Mucosa of descending colon (tissue), 3 donors: Measurements from ENCODE around the gene HELZ. TPM values are rescaled to one million over a fixed set of nuclear protein-coding genes. Genes with fewer than 3 reads are reported as not detected.

Source experiments
- ATAC-seq: fragments of 200-7000 bp; cut with Tn5 transposase; one replicate; pipeline ENCODE4 v1.9.1; 2020; ENCODE audit warnings: mild to moderate bottlenecking, moderate library complexity
- DNase-seq, 3 donors: peaks; one replicate each; pipeline ENCODE4 v3.0.0-alpha.2; 2020
- H3K36me3 ChIP-seq: fragments of 200-600 bp; one replicate; pipeline ENCODE4 v1.8.0; 2021; ENCODE audit warnings: low read depth, mild to moderate bottlenecking
- H3K4me1 ChIP-seq: fragments of 200-600 bp; one replicate; pipeline ENCODE4 v1.8.0; 2021; ENCODE audit warnings: low read depth, mild to moderate bottlenecking
- H3K4me3 ChIP-seq: fragments of 200-600 bp; one replicate; pipeline ENCODE4 v1.8.0; 2021; ENCODE audit warnings: mild to moderate bottlenecking
- H3K9me3 ChIP-seq: fragments of 200-600 bp; one replicate; pipeline ENCODE4 v1.8.0; 2021; ENCODE audit warnings: mild to moderate bottlenecking
- intact Hi-C, 2 donors: fragments of 100-400 bp; cut with DNase I in 1 of 2; cut with micrococcal nuclease in 1 of 2; formaldehyde crosslinking; loops; one replicate each; pipeline versions ENCODE4 v1.11.0 to v1.11.1; 2022; cut with DNase I, micrococcal nuclease
- total RNA-seq, 3 donors: library from RNA; stranded (reverse); fragmentation: NEBNext Ultra II Directional in 2 of 3; extraction: Animal tissue kit (Norgen Biotek cat#: 25700) in 2 of 3; gene quantifications; one replicate each; pipeline versions ENCODE4 v1.2.1 to v1.2.4, GENCODE V29; 2021 to 2023
- TF ChIP-seq, protein P1 (sequence below): fragments of 200-600 bp; IDR thresholded peaks from one replicate; pipeline ENCODE4 v1.8.0; 2022; ENCODE audit warnings: antibody characterized with exemption, mild to moderate bottlenecking
- donor health status: DM: no; HTN: no; CAD: no; lungs with moderate emphysema.
- donor health status: DM: no; HTN: no; CAD: no.
- donor health status: DM: no; HTN: yes; CAD: no.

HELZ gene
- total RNA-seq, 3 donors from 2014 or later = 43.2 to 65.3 (median 43.3) TPM

DNA sequence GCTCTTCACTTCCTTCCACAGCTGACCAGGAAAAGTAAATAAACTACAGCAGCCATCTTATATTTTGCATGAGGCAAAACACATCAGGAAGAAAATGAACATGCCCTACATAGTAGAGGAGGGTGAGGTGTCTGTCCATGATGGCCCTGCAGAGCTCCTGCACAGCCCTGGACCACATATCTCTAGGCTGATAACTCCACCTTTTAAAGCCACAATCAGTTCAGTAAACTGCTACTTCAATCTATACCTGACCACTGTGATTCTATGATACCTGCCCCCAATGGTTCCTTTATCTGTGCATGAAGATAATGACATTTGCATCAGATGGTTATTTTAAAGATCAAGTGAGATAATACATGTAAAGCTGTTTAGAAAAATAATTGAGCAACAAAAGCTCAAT lies 82.2 kb downstream of the HELZ start:
- H3K9me3 ChIP-seq = no peaks in the 10 kb centered on the region
- TF ChIP-seq, protein P1, sequence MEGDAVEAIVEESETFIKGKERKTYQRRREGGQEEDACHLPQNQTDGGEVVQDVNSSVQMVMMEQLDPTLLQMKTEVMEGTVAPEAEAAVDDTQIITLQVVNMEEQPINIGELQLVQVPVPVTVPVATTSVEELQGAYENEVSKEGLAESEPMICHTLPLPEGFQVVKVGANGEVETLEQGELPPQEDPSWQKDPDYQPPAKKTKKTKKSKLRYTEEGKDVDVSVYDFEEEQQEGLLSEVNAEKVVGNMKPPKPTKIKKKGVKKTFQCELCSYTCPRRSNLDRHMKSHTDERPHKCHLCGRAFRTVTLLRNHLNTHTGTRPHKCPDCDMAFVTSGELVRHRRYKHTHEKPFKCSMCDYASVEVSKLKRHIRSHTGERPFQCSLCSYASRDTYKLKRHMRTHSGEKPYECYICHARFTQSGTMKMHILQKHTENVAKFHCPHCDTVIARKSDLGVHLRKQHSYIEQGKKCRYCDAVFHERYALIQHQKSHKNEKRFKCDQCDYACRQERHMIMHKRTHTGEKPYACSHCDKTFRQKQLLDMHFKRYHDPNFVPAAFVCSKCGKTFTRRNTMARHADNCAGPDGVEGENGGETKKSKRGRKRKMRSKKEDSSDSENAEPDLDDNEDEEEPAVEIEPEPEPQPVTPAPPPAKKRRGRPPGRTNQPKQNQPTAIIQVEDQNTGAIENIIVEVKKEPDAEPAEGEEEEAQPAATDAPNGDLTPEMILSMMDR = no peak
- no peak for DNase-seq
- intact Hi-C loops = no loop called here
- peaks cover 3% of the 10 kb centered on the region for H3K36me3 ChIP-seq
- no peak overlapping the region for H3K4me3 ChIP-seq
- no peak for ATAC-seq
- H3K4me1 ChIP-seq = no peaks in the 10 kb centered on the region

DNA sequence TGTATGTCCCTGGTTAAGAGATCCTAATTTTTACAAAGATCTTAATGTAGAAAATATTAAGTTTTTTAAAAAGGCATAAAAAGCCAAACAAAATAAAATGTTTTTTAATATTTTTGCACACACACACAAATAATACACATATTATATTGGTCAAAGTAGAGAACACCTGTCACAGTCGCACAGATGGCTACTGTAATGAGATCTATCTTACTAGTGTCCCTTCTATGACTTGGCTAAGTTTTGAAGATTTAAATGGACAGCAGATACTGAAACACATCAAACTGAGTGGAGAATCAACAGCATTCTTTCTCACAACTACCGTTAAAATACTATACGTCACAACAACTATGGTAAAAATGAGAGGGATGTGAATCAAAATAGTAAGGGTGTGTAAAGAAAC lies 83.4 kb downstream of the HELZ start:
- Histone ChIP-seq H3K9me3 (no peaks in the 10 kb centered on the region), H3K4me1 (no peaks in the 10 kb centered on the region), H3K36me3 (peaks cover 3% of the 10 kb centered on the region), H3K4me3 (no peak overlapping the region)
- TF ChIP-seq, protein P1 = no peak
- ATAC-seq (no peak), DNase-seq (no peak)
- intact Hi-C loops = no loop called here

DNA sequence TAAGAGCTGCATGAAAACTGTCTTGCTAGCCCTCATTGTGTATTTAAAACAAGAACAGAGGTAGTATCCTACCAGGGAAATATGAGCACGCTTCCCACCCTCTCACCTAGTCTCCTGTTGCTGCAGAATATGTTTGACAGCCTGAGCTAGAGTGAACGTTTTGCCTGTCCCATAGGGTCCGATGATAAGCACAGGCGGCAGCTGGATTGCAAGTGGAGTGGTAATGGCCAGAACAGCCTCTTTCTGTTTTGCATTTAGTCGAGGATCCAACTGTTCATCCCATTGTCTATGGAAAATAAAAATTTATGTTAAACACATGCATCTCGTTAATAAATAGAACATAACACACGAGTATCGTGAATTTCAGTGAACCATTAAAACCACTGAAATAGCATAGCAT lies 84.2 kb downstream of the HELZ start:
- H3K4me1 ChIP-seq = no peaks in the 10 kb centered on the region
- no peaks in the 10 kb centered on the region for H3K36me3 ChIP-seq
- no peaks in the 10 kb centered on the region for H3K9me3 ChIP-seq
- intact Hi-C loops = no loop called here
- ATAC-seq = no peak
- H3K4me3 ChIP-seq = no peak overlapping the region
- TF ChIP-seq, protein P1 = no peak
- no peak for DNase-seq

GRCh38 chr17:67157732-67158639 lies 87.0 kb downstream of the HELZ start:
- TF ChIP-seq, protein P1 = no peak
- intact Hi-C loops = no loop called here

GRCh38 chr17:67156269-67157199 lies 88.5 kb downstream of the HELZ start:
- TF ChIP-seq, protein P1 = no peak
- Histone ChIP-seq H3K36me3 (no peaks in the 10 kb centered on the region), H3K9me3 (no peaks in the 10 kb centered on the region), H3K4me1 (no peaks in the 10 kb centered on the region), H3K4me3 (no peak overlapping the region)
- intact Hi-C loops = no loop called here
- DNase-seq = no peak
- ATAC-seq = no peak

More at GRCh38 chr17:67157732-67158639, 87.0 kb downstream of the HELZ start:
- Histone ChIP-seq H3K9me3 (no peaks in the 10 kb centered on the region), H3K4me3 (no peak overlapping the region), H3K4me1 (no peaks in the 10 kb centered on the region), H3K36me3 (no peaks in the 10 kb centered on the region)
- ATAC-seq (peak; percentile 54), DNase-seq (peak in 1 of 3 donors; percentile 19)
